NCI-H146 treated with DMSO at 0.1 percent for 48 hours (cell line): ENCODE data around the gene TMX4.
"Not testable (repeated sequence)": the region's sequence is repeated elsewhere in the genome, so short reads cannot be mapped to it uniquely, and the experiment has no call there.

ENCODE experiments used
- DNase-seq: peaks from one replicate; lab custom pipeline; 2025; ENCODE audit not compliant: unreplicated experiment; lab: John Stamatoyannopoulos, UW

The TMX4 gene

DNA sequence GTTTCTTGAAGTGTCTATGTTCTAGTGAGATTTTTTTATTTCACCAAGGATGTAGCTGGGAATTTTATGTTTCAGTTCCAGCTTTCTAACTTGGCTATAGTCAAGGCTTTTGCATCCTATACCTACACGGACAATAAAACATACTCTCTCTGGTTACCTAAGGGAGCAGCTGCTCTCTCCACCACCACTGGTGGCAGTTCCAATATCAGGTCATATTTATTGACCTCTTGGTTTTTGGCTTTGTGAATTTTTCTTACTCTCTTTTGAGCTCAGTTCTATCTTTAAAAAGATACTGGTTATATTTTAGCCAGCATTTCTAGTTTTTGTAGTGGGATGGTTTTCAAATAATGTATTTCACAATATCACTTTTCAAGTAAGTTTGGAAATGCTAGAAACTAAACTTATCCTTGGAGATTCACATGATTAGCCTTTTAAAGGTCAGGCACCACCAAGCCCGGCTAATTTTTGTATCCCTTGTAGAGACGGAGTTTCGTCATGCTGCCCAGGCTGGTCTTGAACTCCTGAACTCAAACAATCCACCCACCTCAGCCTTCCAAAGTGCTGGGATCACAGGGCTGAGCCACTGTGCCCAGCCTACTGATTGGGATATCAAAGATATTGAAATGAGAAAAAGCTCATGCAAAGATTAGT is 44.7 kb downstream of the TMX4 start:
- DNase-seq: no peak

DNA sequence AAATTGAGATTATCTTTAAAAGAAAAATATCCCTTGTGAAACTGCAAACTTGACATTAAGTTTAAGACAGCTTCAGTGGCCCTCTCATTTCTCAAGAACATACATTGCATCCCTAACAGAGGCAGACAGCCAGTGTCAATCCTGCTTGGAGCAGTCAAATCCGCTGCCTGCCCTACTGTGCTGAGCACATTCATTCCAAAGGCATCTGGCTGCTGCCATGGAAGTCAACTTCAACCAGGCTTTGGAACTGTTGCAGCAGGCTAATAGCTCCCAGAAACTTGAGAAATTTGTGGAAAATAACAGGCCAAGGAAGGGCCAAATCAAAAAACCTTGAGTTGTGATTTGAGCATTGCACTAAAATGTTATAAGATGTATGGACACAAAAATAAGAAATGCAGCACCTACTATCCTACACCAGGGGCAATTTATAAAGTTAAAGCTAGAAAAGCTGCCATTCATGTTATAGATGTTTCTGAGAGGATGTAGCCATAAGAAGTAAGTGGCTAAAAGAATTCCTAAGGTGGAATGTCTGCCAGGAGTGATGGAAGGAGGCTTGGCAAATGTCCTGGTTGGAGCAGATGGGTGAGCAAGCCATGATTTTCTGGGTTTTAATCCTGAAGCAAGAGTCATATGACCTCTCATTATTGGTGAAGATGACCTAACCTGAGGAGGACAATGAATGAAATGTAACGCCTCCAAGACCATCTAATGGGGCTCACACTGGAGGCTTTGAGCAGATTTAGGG is 47.9 kb downstream of the TMX4 start:
- no peak for DNase-seq

DNA sequence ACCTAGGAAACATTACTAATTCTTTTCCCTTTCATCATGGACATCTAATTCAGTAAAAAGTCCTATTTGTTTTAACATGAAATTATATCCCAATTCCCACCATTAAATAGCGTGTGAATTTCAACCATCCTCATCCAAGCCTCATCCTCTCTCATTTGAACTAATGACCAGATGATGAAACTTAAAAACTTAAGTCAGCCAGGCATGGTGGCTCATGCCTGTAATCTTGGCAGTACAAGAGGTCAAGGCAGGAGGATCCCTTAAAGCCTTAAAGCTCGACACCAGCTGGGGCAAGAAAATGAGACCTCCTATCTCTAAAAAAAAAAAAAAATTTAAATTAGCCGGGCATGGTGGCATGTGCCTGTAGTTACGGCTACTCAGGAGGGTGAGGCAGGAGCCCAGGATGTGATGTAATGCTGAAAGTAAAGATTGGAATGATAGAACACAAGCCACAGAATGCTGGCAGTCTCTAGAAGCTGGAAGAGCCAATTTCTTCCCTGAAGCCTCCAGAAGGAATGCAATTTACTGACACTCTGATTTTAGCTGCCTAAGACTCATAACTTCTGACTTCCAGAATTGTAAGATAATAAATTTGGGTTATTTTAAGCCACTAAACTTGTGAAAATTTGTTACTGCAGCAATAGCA is 52.2 kb downstream of the TMX4 start:
- DNase-seq: no peak

DNA sequence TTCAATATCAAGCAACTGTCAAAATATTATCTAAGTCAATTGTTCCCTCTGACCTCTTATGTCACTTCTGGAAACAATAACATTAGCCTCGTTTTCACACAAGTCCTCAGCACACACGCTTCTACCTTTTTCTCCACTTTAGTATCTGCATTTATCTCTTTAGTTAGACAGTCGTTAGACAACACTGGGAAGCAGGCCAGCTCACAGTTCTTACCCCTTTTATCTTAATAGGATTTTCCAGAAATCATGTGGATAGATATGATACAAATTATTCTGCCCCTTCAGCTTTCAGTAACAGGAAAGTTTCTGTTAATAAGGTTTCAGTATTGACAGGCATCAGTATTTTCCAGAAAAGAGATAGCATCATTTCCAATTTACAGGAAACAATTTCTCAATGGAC is 53.4 kb downstream of the TMX4 start:
- DNase-seq: no peak

DNA sequence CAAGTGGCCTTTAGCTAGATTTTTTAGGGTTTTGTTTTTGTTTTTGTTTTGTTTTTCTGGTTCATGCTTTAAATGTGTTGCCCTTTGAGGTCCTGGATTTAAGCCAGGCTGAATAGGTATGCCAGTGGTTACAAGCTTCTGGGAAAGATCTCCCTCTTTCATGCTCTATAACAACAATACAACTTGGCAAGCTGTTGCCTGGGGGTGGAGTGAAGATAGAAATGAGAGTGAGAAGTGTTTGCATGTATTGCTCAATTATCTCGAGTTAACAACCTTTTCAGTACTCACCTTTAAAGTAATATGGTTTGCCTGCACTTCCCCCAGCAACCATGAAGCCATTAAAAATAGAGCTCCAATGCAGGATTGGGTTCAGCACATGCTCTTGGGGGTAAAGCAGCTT is 60.1 kb downstream of the TMX4 start:
- DNase-seq: no peak

DNA sequence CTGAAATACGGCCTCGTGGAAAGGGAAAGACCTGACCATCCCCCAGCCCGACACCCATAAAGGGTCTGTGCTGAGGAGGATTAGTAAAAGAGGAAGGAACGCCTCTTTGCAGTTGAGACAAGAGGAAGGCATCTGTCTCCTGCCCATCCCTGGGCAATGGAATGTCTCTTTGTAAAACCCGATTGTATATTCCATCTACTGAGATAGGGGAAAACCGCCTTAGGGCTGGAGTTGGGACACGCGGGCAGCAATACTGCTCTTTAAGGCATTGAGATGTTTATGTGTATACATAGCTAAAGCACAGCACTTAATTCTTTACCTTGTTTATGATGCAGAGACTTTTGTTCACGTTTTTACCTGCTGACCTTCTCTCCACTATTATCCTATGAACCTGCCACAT is 63.0 kb downstream of the TMX4 start:
- DNase-seq: not testable (repeated sequence)

DNA sequence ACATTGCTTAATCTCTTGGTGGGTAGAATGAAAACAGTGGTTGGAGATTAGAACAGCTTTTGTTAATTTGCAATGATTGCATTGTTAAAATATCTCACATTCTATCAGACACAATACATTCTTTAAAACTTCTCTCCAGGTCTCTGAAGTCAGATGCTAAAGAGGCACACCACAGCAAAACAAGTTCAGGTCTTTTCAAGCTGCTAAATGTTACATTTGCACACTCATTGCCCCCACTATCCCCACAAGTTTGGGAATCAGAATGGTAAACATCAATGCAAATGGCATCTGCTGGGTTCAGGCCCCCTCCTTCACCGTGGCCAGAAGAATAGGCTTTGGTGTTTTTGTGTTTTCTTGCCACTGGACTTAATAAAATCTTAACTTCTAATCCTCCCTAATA is 69.2 kb downstream of the TMX4 start:
- no peak for DNase-seq

DNA sequence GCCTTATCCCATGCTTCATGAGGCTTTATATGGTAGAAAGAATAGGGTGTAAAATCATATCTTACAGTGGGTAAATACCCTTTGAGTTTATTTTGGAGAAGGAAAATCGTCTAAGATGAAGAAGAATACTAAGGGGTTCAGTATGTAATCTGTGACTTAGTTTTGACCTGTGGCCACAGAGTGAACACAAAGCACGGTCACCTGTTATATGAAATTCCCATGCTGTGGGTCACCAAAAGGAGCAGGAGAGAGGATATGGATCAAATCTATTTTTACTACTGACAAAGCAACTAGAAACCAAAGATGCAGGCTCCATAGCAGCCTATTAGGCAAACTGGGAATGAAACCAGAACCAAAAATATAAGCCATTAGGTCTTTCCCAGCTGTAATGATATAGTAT is 75.7 kb downstream of the TMX4 start:
- no peak for DNase-seq

DNA sequence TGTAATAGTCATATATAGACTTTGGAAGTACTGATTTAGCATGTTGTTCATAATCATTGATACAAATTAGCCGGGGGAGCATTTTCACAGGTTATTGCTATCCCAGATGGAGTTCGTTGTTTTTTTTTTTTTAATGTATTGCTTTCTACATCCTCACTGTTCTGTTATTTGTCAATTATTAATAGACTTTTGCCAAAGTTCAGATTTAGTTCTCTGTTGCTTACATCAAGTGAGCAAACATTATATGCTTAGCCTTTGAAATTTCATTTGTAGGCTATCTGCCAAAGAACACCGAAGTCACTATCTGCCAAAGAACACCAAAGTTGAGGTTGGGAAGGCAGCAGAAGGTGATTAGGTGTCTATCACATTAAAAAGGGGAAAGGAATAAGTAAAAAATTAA is 79.2 kb downstream of the TMX4 start, which contains the start of gene HAO1:
Gene HAO1, minus strand, starts transcription at position 118 of the 400 bp plus-strand sequence. Its CDS starts 36 bp downstream, at position 82.
- no peak for DNase-seq

DNA sequence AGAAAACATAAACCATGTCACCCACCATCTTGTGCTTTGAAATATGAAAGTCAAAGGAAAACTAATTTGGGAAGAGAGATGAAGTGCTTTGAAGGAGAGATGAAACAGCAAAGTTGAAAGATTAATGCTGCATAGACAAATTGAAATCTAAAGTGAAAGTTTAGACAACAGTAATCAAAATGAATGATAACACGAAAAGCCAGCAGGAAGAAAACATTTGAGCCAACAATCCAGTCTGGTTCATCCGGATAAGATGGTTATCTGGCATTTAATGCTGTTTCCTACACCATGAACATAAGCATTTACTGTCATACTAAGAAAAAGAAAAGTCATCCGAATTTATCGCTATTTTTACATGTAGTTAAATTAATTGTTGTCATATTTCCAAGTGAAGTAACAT is 79.9 kb downstream of the TMX4 start:
- DNase-seq: no peak

DNA sequence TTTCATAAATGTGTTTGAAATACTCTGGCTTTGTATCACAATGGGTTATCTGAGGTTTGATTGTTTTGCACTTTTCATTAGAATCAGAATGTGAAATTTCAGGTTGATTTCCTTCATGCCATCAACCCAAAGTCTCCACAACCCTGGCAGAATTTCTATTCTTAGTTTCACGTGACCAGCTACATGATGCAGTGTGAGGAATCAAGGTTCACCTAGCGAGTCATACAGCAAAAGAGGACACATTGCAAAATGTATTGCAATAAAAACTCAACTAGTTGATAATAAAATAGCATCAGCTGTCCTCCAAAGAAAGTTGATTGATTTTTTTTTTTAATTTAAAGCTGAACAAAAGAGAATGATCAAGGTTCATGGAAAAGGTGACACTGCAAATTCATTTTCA is 81.5 kb downstream of the TMX4 start:
- no peak for DNase-seq

DNA sequence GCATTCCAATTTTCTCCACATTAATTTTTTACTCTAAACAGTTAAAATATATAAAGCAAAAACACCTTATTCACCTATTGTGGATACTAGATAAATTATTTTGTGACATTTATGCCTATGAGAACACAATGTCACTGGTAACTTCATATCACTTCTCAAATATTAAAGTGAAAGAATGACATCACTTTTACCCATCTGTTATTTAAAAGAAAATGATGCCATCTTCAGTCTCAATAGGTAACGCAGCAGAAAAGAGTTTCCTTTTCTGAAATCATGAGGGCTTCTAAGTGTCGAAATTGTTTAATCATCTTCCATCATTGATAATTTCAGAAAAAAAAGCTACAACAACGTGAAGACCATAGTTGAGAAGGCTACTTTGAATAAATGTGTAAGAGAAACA is 82.2 kb downstream of the TMX4 start:
- DNase-seq: no peak

DNA sequence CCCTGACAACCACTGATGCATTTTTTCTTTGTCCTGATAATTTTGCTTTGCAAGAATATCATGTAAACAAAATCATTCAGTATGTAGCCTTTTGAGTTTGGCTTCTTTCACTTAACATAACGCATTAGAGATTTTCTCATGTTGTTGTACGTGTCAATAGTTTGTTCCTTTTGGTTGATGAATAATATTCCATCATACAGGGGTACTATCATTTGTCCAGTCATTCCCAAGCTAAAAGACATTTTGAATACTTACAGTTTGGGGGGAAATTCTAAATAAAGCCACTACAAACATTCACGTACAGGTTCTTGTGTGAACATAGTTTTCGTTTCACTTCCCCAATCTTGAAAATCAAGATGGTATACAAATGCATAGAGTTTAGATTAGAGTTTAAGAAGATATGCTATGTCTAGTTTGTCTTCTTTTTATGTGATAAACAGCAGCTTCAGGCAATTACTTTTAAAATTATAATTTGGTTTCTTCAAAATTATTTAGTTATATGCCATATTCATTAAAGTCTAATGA is 84.5 kb downstream of the TMX4 start:
- DNase-seq: no peak

DNA sequence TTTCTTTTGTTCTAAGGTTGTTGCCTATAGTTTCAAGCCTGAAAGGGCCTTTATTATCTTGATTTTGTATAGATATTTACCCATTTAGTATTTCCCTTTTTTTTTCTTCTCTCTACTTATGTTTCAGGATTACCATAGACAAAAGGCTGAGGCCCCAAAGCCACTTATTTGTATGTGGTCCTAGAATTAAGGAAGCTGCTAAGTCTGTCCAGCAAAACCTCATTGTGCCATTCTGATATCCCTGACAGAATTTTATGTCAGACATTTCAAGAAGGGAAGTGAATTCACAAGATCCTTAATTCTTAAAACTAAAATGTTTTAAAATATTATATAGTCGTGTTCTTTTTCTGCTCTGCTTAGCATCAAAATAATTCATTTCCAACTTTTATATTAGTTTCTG is 86.2 kb downstream of the TMX4 start:
- no peak for DNase-seq

DNA sequence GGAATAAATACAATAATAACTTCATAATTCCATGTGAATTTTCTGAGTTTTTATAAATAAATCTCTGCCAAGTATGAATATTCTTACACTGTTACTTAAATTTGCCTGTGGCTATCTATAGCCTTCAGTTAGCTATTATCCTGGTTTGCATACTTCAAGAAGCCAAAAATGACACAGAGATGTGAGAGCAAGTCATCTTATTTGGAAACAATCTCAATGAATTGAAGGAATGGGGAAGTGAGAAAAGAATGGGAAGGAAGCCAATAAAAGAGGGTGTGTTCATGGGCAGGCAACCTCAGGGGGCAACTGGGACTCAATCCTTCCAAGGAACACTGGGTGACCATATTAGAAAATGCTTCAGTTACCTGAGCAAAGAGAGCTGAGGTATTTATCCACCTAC is 89.2 kb downstream of the TMX4 start:
- DNase-seq: no peak
